H9 (cell line): Measurements from ENCODE around the gene SPECC1L. TPM values are rescaled to one million over a fixed set of nuclear protein-coding genes. Genes with fewer than 3 reads are reported as not detected.

Experiments
- DNase-seq: peaks from one replicate; pipeline ENCODE4 v3.0.0-alpha.2; 2017
- H2AFZ ChIP-seq: one replicate; pipeline ENCODE4 v1.6.1; 2013; ENCODE audit warnings: mild to moderate bottlenecking, low read length, control low read depth, moderate library complexity
- H2AK5ac ChIP-seq: 2 replicates; pipeline ENCODE4 v1.6.1; 2013; ENCODE audit warnings: low read length, control low read depth, mixed read lengths; ENCODE audit not compliant: insufficient read length
- H2BK120ac ChIP-seq: one replicate; pipeline ENCODE4 v1.6.1; 2013; ENCODE audit warnings: low read depth, mild to moderate bottlenecking, low read length, control low read depth, inconsistent platforms; ENCODE audit not compliant: poor library complexity, severe bottlenecking
- H2BK12ac ChIP-seq: 2 replicates; pipeline ENCODE4 v1.6.1; 2013; ENCODE audit warnings: low read length, control low read depth, mixed read lengths, low read depth; ENCODE audit not compliant: insufficient read length
- H2BK15ac ChIP-seq: 2 replicates; pipeline ENCODE4 v1.6.1; 2013; ENCODE audit warnings: low read depth, low read length, control low read depth
- H2BK20ac ChIP-seq: one replicate; pipeline ENCODE4 v1.6.1; 2013; ENCODE audit warnings: low read depth, mild to moderate bottlenecking, low read length, control low read depth, inconsistent platforms; ENCODE audit not compliant: poor library complexity, severe bottlenecking
- H2BK5ac ChIP-seq: 2 replicates; pipeline ENCODE4 v1.6.1; 2013; ENCODE audit warnings: low read length, control low read depth, mixed read lengths; ENCODE audit not compliant: insufficient read length
- H3K14ac ChIP-seq: 2 replicates; pipeline ENCODE4 v1.6.1; 2013; ENCODE audit warnings: low read length, control low read depth; ENCODE audit not compliant: insufficient read depth
- H3K18ac ChIP-seq: 2 replicates; pipeline ENCODE4 v1.6.1; 2013; ENCODE audit warnings: low read depth, mild to moderate bottlenecking, mixed read lengths, low read length, control low read depth; ENCODE audit not compliant: insufficient read length
- H3K23ac ChIP-seq: 2 replicates; pipeline ENCODE4 v1.6.1; 2013; ENCODE audit warnings: low read length, control low read depth, mixed read lengths, low read depth; ENCODE audit not compliant: insufficient read length
- H3K23me2 ChIP-seq: 2 replicates; pipeline ENCODE4 v1.6.1; 2013; ENCODE audit warnings: low read depth, mild to moderate bottlenecking, mixed read lengths, low read length, control low read depth; ENCODE audit not compliant: insufficient read length, poor library complexity, severe bottlenecking
- H3K27ac ChIP-seq: 2 replicates; pipeline ENCODE4 v1.5.1; 2013; ENCODE audit warnings: low read length, control low read depth, mixed read lengths, low read depth; ENCODE audit not compliant: insufficient read length
- H3K27me3 ChIP-seq: 2 replicates; pipeline ENCODE4 v1.6.1; 2013; ENCODE audit warnings: low read length, control low read depth, inconsistent platforms; ENCODE audit not compliant: insufficient read depth
- H3K4ac ChIP-seq: 2 replicates; pipeline ENCODE4 v1.6.1; 2013; ENCODE audit warnings: low read depth, mild to moderate bottlenecking, control low read depth, inconsistent platforms, low read length, moderate library complexity
- H3K4me1 ChIP-seq: 2 replicates; pipeline ENCODE4 v1.6.1; 2013; ENCODE audit warnings: low read length, control low read depth, inconsistent platforms; ENCODE audit not compliant: insufficient read depth
- H3K4me2 ChIP-seq: 2 replicates; pipeline ENCODE4 v1.6.1; 2013; ENCODE audit warnings: low read length, control low read depth, mixed read lengths; ENCODE audit not compliant: insufficient read length, insufficient read depth
- H3K56ac ChIP-seq: 2 replicates; pipeline ENCODE4 v1.6.1; 2013; ENCODE audit warnings: low read depth, mild to moderate bottlenecking, mixed read lengths, low read length, control low read depth; ENCODE audit not compliant: insufficient read length
- H3K79me1 ChIP-seq: 2 replicates; pipeline ENCODE4 v1.6.1; 2013; ENCODE audit warnings: low read depth, mild to moderate bottlenecking, moderate library complexity, low read length, control low read depth, inconsistent platforms; ENCODE audit not compliant: insufficient read depth, poor library complexity, severe bottlenecking
- H3K79me2 ChIP-seq: 2 replicates; pipeline ENCODE4 v1.6.1; 2013; ENCODE audit warnings: low read length, control low read depth, inconsistent platforms; ENCODE audit not compliant: insufficient read depth
- H3K9ac ChIP-seq: 2 replicates; pipeline ENCODE4 v1.6.1; 2013; ENCODE audit warnings: low read length, control low read depth, mixed read lengths; ENCODE audit not compliant: insufficient read length; ENCODE audit errors: extremely low read depth
- H3K9me3 ChIP-seq: one replicate; pipeline ENCODE4 v1.6.1; 2013; ENCODE audit warnings: low read depth, low read length, inconsistent platforms; ENCODE audit not compliant: control insufficient read depth
- H3T11ph ChIP-seq: one replicate; pipeline ENCODE4 v1.6.1; 2013; ENCODE audit warnings: mild to moderate bottlenecking, low read length, control low read depth, inconsistent platforms
- H4K20me1 ChIP-seq: one replicate; pipeline ENCODE4 v1.6.1; 2013; ENCODE audit not compliant: control insufficient read depth, insufficient read length, insufficient read depth
- H4K5ac ChIP-seq: 2 replicates; pipeline ENCODE4 v1.6.1; 2013; ENCODE audit warnings: low read depth, mild to moderate bottlenecking, mixed read lengths, low read length, control low read depth; ENCODE audit not compliant: insufficient read length
- H4K8ac ChIP-seq: replicated peaks from 2 replicates; pipeline ENCODE4 v1.6.1; 2013; ENCODE audit warnings: low read length, control low read depth, mixed read lengths, low read depth; ENCODE audit not compliant: insufficient read length
- H4K91ac ChIP-seq: 2 replicates; pipeline ENCODE4 v1.6.1; 2013; ENCODE audit warnings: low read depth, mild to moderate bottlenecking, moderate library complexity, mixed read lengths, low read length, control low read depth; ENCODE audit not compliant: insufficient read length
- H3K27ac Mint-ChIP-seq, 3 experiments: 2 replicates in 2 of 3; 3 replicates in 1 of 3; pipeline ENCODE4 v1.8.0; 2020 to 2021; ENCODE audit warnings: mixed read lengths in 3 of 3, mild to moderate bottlenecking in 1 of 3, moderate library complexity in 1 of 3
- H3K27me3 Mint-ChIP-seq: 2 replicates; pipeline ENCODE4 v1.8.0; 2021; ENCODE audit warnings: low read depth, mild to moderate bottlenecking, moderate library complexity, mixed read lengths
- H3K36me3 Mint-ChIP-seq, 3 experiments: 2 replicates in 2 of 3; 3 replicates in 1 of 3; pipeline ENCODE4 v1.8.0; 2020 to 2021; ENCODE audit warnings: low read depth in 3 of 3, mixed read lengths in 3 of 3; ENCODE audit not compliant: insufficient read depth in 1 of 3
- H3K4me1 Mint-ChIP-seq, 2 experiments: 2 replicates each; pipeline ENCODE4 v1.8.0; 2020; ENCODE audit warnings: mixed read lengths in 2 of 2
- H3K4me3 Mint-ChIP-seq, 2 experiments: 2 replicates in 1 of 2; 3 replicates in 1 of 2; pipeline ENCODE4 v1.8.0; 2020 to 2021; ENCODE audit warnings: mild to moderate bottlenecking in 2 of 2, mixed read lengths in 2 of 2, moderate library complexity in 1 of 2
- H3K9me3 Mint-ChIP-seq, 2 experiments: 2 replicates in 1 of 2; 3 replicates in 1 of 2; pipeline ENCODE4 v1.8.0; 2020; ENCODE audit warnings: mild to moderate bottlenecking in 2 of 2, mixed read lengths in 2 of 2, moderate library complexity in 1 of 2
- WGBS: extraction: QIAGEN DNeasy Blood & Tissue Kit; methylation state at CpG from one replicate; pipeline ENCODE4 v1.1.7; 2013; ENCODE audit warnings: missing lambda C conversion rate, low lambda C conversion rate, mixed read lengths; ENCODE audit not compliant: insufficient read length; ENCODE audit errors: extremely low coverage; 5-methylcytosine and 5-hydroxymethylcytosine counted together
- total RNA-seq: library from RNA; stranded (reverse); gene quantifications from 2 replicates; pipeline ENCODE4 v1.2.1, GENCODE V29; 2021
- TF ChIP-seq, protein P1 (sequence below): fragments of 200-600 bp; sonication (generic); conservative IDR thresholded peaks from 3 replicates; pipeline ENCODE4 v1.8.0; 2021; ENCODE audit warnings: antibody characterized with exemption, mild to moderate bottlenecking

The SPECC1L gene
- total RNA-seq, 1 experiment from 2014 or later = 57.1 TPM

DNA sequence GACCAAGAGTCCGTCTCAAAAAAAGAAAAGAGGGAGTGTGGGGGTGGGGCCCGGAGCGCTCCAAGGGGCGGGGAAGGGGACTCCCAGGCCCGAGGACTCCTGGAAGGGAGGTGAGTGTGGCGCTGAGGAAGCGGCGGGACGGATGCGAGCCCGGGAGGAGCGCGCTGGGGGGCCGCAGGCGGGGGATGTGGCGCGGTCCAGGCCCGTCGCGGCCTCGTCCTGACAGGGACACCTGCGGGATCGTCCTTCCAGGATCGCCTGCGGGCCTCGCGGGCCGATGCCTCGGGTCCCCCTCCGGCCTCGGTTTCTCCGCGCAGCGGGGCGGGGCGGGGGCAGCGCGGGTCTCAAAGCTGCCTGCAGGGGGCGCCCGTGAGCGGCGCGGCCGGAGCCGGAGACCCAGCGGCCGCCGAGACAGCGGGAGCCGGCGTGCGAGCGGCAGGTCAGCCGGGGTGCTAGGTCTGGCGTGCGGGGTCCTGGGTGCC is 152.9 kb downstream of the SPECC1L start:
- no peaks in the 10 kb centered on the region for H3K9me3 ChIP-seq
- H2BK120ac ChIP-seq = no peak overlapping the region
- H3K14ac ChIP-seq = no peak overlapping the region; the same call in 1 of the 2 replicates
- no peak overlapping the region for H4K91ac ChIP-seq
- peaks cover 36% of the 10 kb centered on the region for H3K27me3 Mint-ChIP-seq
- H3K27ac ChIP-seq = no peak overlapping the region
- H2BK5ac ChIP-seq = no peak overlapping the region
- no peak overlapping the region for H2BK20ac ChIP-seq
- no peaks in the 10 kb centered on the region for H3K79me1 ChIP-seq
- H3K9me3 Mint-ChIP-seq = no peaks in the 10 kb centered on the region; a peak in 1 of 5 replicates
- peaks cover 2% of the 10 kb centered on the region; the same call in 1 of the 2 replicates for H3K4me1 ChIP-seq
- H3K4me3 Mint-ChIP-seq = peak overlapping the region; percentile 47 to 73
- H2BK15ac ChIP-seq = no peak overlapping the region
- H2AK5ac ChIP-seq = no peak overlapping the region
- H2AFZ ChIP-seq = no peak overlapping the region
- H4K20me1 ChIP-seq = no peaks in the 10 kb centered on the region
- H3K79me2 ChIP-seq = no peaks in the 10 kb centered on the region
- no peak overlapping the region for H4K5ac ChIP-seq
- no peak overlapping the region for H3K56ac ChIP-seq
- H2BK12ac ChIP-seq = no peak overlapping the region
- no peak overlapping the region for H4K8ac ChIP-seq
- H3K4me1 Mint-ChIP-seq = peaks cover 18 to 28% of the 10 kb centered on the region in 2 experiments
- H3K23ac ChIP-seq = no peak overlapping the region
- WGBS = no CpG with 5 or more reads among the region's 56 CpGs
- TF ChIP-seq, protein P1, sequence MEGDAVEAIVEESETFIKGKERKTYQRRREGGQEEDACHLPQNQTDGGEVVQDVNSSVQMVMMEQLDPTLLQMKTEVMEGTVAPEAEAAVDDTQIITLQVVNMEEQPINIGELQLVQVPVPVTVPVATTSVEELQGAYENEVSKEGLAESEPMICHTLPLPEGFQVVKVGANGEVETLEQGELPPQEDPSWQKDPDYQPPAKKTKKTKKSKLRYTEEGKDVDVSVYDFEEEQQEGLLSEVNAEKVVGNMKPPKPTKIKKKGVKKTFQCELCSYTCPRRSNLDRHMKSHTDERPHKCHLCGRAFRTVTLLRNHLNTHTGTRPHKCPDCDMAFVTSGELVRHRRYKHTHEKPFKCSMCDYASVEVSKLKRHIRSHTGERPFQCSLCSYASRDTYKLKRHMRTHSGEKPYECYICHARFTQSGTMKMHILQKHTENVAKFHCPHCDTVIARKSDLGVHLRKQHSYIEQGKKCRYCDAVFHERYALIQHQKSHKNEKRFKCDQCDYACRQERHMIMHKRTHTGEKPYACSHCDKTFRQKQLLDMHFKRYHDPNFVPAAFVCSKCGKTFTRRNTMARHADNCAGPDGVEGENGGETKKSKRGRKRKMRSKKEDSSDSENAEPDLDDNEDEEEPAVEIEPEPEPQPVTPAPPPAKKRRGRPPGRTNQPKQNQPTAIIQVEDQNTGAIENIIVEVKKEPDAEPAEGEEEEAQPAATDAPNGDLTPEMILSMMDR = peak; percentile 88
- peak; percentile 68 for DNase-seq
- no peak overlapping the region for H3K18ac ChIP-seq
- H3K36me3 Mint-ChIP-seq = no peaks in the 10 kb centered on the region; a peak in 1 of 7 replicates
- peaks cover 7% of the 10 kb centered on the region for H3K23me2 ChIP-seq
- no peak overlapping the region for H3K4me2 ChIP-seq
- no peaks in the 10 kb centered on the region; the same call in 1 of the 2 replicates for H3K27me3 ChIP-seq
- H3T11ph ChIP-seq = no peak overlapping the region
- no peak overlapping the region for H3K27ac Mint-ChIP-seq
- no peak overlapping the region for H3K4ac ChIP-seq
- H3K9ac ChIP-seq = no peak overlapping the region
